H1 (cell line): Measurements from ENCODE around the gene GRM7. TPM values are rescaled to one million over a fixed set of nuclear protein-coding genes. Genes with fewer than 3 reads are reported as not detected.

ENCODE experiments used
- CTCF ChIA-PET: fragments of 300-600 bp; sonication (Branson Sonifier 250); formaldehyde crosslinking; loops from one replicate; lab custom pipeline; 2021; ENCODE audit not compliant: partially characterized antibody; lab: Charles Lee
- POLR2A ChIA-PET: fragments of 300-600 bp; sonication (Branson Sonifier 250); formaldehyde crosslinking; loops from one replicate; lab custom pipeline; 2021; ENCODE audit warnings: inconsistent platforms; ENCODE audit not compliant: partially characterized antibody; lab: Charles Lee
- DNase-seq, 2 experiments: peaks; one replicate each; pipeline versions ENCODE4 v3.0.0 to v3.0.0-alpha.2; 2010 to 2022; ENCODE audit warnings: low spot score in 2 of 2, low read depth in 1 of 2, mixed read lengths in 1 of 2
- FAIRE-seq: peaks from 2 replicates; lab custom pipeline; 2011; peaks lifted over from hg19 to GRCh38; lab: Jason Lieb, UNC
- H2AFZ ChIP-seq: 2 replicates; pipeline ENCODE4 v1.8.1; 2012; ENCODE audit warnings: low read length, inconsistent platforms
- H2AK5ac ChIP-seq: 2 replicates; pipeline ENCODE4 v1.6.1; 2013; ENCODE audit warnings: low read depth, low read length
- H2BK120ac ChIP-seq: replicated peaks from 2 replicates; pipeline ENCODE3; 2013; ENCODE audit warnings: low read depth, low read length, inconsistent platforms
- H2BK12ac ChIP-seq: 2 replicates; pipeline ENCODE4 v1.6.1; 2013; ENCODE audit warnings: low read depth, low read length
- H2BK15ac ChIP-seq: 2 replicates; pipeline ENCODE4 v1.6.1; 2013; ENCODE audit warnings: low read length
- H2BK20ac ChIP-seq: 2 replicates; pipeline ENCODE4 v1.6.1; 2013; ENCODE audit warnings: low read length
- H2BK5ac ChIP-seq: 2 replicates; pipeline ENCODE4 v1.6.1; 2013; ENCODE audit warnings: low read depth, low read length
- H3K14ac ChIP-seq: 2 replicates; pipeline ENCODE4 v1.6.1; 2013; ENCODE audit warnings: inconsistent platforms; ENCODE audit not compliant: insufficient read length
- H3K18ac ChIP-seq: 2 replicates; pipeline ENCODE4 v1.6.1; 2013; ENCODE audit warnings: low read length; ENCODE audit errors: extremely low read depth
- H3K23ac ChIP-seq: 2 replicates; pipeline ENCODE4 v1.6.1; 2013; ENCODE audit warnings: inconsistent platforms; ENCODE audit not compliant: insufficient read length
- H3K23me2 ChIP-seq: 2 replicates; pipeline ENCODE4 v1.6.1; 2013; ENCODE audit warnings: low read depth, low read length
- H3K27ac ChIP-seq: 2 replicates; pipeline ENCODE4 v1.6.1; 2011; ENCODE audit warnings: low read depth, low read length, inconsistent platforms
- H3K27me3 ChIP-seq, 4 experiments: replicated peaks in 1 of 4; 1 replicate in 1 of 4; 2 replicates in 3 of 4; pipeline versions ENCODE4 v1.6.1 to v1.8.1; 2011 to 2013; ENCODE audit warnings: low read length in 3 of 4, mild to moderate bottlenecking in 3 of 4, inconsistent platforms in 2 of 4, mixed read lengths in 2 of 4, moderate library complexity in 1 of 4; ENCODE audit not compliant: control insufficient read depth in 3 of 4, insufficient read depth in 3 of 4; ENCODE audit errors: extremely low read depth in 1 of 4
- H3K36me3 ChIP-seq, 4 experiments: 2 replicates each; pipeline versions ENCODE4 v1.6.1 to v1.8.1; 2011 to 2013; ENCODE audit warnings: mild to moderate bottlenecking in 4 of 4, low read length in 3 of 4, moderate library complexity in 2 of 4, control low read depth in 1 of 4, inconsistent platforms in 1 of 4; ENCODE audit not compliant: insufficient read depth in 4 of 4, control insufficient read depth in 2 of 4
- H3K4ac ChIP-seq: replicated peaks from 2 replicates; pipeline ENCODE3; 2013; ENCODE audit warnings: low read length, low read depth, mixed read lengths, inconsistent platforms; ENCODE audit not compliant: insufficient read length
- H3K4me1 ChIP-seq, 4 experiments: replicated peaks in 1 of 4; 1 replicate in 1 of 4; 2 replicates in 3 of 4; pipeline versions ENCODE4 v1.6.1 to v1.8.1; 2011 to 2013; ENCODE audit warnings: low read length in 3 of 4, inconsistent platforms in 2 of 4, mixed read lengths in 1 of 4; ENCODE audit not compliant: insufficient read depth in 4 of 4, control insufficient read depth in 3 of 4
- H3K4me2 ChIP-seq, 2 experiments: 2 replicates each; pipeline versions ENCODE4 v1.6.1 to v1.8.1; 2011 to 2013; ENCODE audit warnings: low read depth in 2 of 2, low read length in 2 of 2, control low read depth in 1 of 2, inconsistent platforms in 1 of 2, mild to moderate bottlenecking in 1 of 2; ENCODE audit not compliant: insufficient read depth in 1 of 2
- H3K4me3 ChIP-seq, 4 experiments: fragments of 200-600, 300-600 bp in 1 of 4; sonication (generic), shearing (Covaris generic), sonication (Bioruptor Twin) in 1 of 4; 2 replicates each; pipeline versions ENCODE4 v1.5.1 to v1.8.1; 2011 to 2016; ENCODE audit warnings: low read length in 4 of 4, low read depth in 3 of 4, control low read depth in 2 of 4, inconsistent platforms in 2 of 4, mild to moderate bottlenecking in 2 of 4, mixed read lengths in 1 of 4, moderate library complexity in 1 of 4; ENCODE audit not compliant: insufficient read depth in 2 of 4; ENCODE audit errors: extremely low read depth in 1 of 4
- H3K56ac ChIP-seq: replicated peaks from 2 replicates; pipeline ENCODE3; 2013; ENCODE audit warnings: low read depth, mild to moderate bottlenecking, mixed read lengths, low read length, inconsistent platforms; ENCODE audit not compliant: insufficient read length
- H3K79me1 ChIP-seq: 2 replicates; pipeline ENCODE4 v1.6.1; 2013; ENCODE audit warnings: low read depth, low read length, control low read depth
- H3K79me2 ChIP-seq, 2 experiments: 2 replicates each; pipeline versions ENCODE4 v1.6.1 to v1.8.1; 2012 to 2013; ENCODE audit warnings: low read length in 2 of 2, mild to moderate bottlenecking in 2 of 2, inconsistent platforms in 1 of 2; ENCODE audit not compliant: insufficient read depth in 2 of 2, control insufficient read depth in 1 of 2
- H3K9ac ChIP-seq, 4 experiments: replicated peaks in 1 of 4; 1 replicate in 1 of 4; 2 replicates in 3 of 4; pipeline versions ENCODE4 v1.6.1 to v1.8.1; 2011 to 2013; ENCODE audit warnings: low read depth in 3 of 4, low read length in 3 of 4, control low read depth in 2 of 4, mild to moderate bottlenecking in 2 of 4, moderate library complexity in 2 of 4, inconsistent platforms in 1 of 4; ENCODE audit errors: extremely low read depth in 1 of 4
- H3K9me3 ChIP-seq, 2 experiments: 2 replicates each; pipeline versions ENCODE4 v1.6.1 to v1.8.1; 2012 to 2013; ENCODE audit warnings: mild to moderate bottlenecking in 2 of 2, moderate library complexity in 2 of 2, control low read depth in 1 of 2, inconsistent platforms in 1 of 2, low read depth in 1 of 2, low read length in 1 of 2, mixed read lengths in 1 of 2; ENCODE audit not compliant: insufficient read depth in 2 of 2
- H4K20me1 ChIP-seq, 2 experiments: replicated peaks in 1 of 2; 2 replicates each; pipeline versions ENCODE3 to v1.8.1; 2011 to 2013; ENCODE audit warnings: inconsistent platforms in 2 of 2, low read length in 2 of 2, mild to moderate bottlenecking in 1 of 2; ENCODE audit not compliant: insufficient read depth in 2 of 2, control insufficient read depth in 1 of 2
- H4K5ac ChIP-seq: 2 replicates; pipeline ENCODE4 v1.6.1; 2013; ENCODE audit warnings: low read length, low read depth, mixed read lengths, inconsistent platforms; ENCODE audit not compliant: insufficient read length
- H4K8ac ChIP-seq: 2 replicates; pipeline ENCODE4 v1.8.0; 2013; ENCODE audit warnings: mild to moderate bottlenecking, moderate library complexity, low read length, inconsistent platforms; ENCODE audit not compliant: insufficient read depth; ENCODE audit errors: extremely low read depth
- H4K91ac ChIP-seq: replicated peaks from 2 replicates; pipeline ENCODE3; 2013; ENCODE audit warnings: low read length, mixed read lengths, inconsistent platforms; ENCODE audit not compliant: insufficient read length
- ASH2L ChIP-seq: fragments of 200-600, 300-600 bp; sonication (generic); IDR thresholded peaks from one replicate; pipeline ENCODE4 v1.7.1; 2017; ENCODE audit warnings: low read length
- CBX5 ChIP-seq: fragments of 300-800, 300-1000 bp; sonication (generic); IDR thresholded peaks from 2 replicates; pipeline ENCODE4 v1.7.1; 2016; ENCODE audit warnings: antibody characterized with exemption, low read length, low read depth
- EP300 ChIP-seq, 2 experiments: IDR thresholded peaks; 1 replicate in 1 of 2; 2 replicates in 1 of 2; pipeline ENCODE4 v1.6.1; 2011 to 2012; ENCODE audit warnings: low read depth in 2 of 2, low read length in 2 of 2, mild to moderate bottlenecking in 2 of 2, borderline replicate concordance in 1 of 2, inconsistent platforms in 1 of 2, moderate library complexity in 1 of 2
- GABPA ChIP-seq: IDR thresholded peaks from 2 replicates; pipeline ENCODE4 v1.6.1; 2011; ENCODE audit warnings: mild to moderate bottlenecking, low read length, moderate library complexity, borderline replicate concordance; ENCODE audit not compliant: insufficient read depth
- JUN ChIP-seq: IDR thresholded peaks from 2 replicates; pipeline ENCODE4 v1.6.1; 2011; ENCODE audit warnings: low read depth, mild to moderate bottlenecking, improper control_type of control experiment, low read length
- NRF1 ChIP-seq: IDR thresholded peaks from 2 replicates; pipeline ENCODE4 v1.6.1; 2011; ENCODE audit warnings: mild to moderate bottlenecking, low read depth, low read length, improper control_type of control experiment
- POU5F1 ChIP-seq: IDR thresholded peaks from 2 replicates; pipeline ENCODE4 v1.6.1; 2011; ENCODE audit warnings: low read depth, mild to moderate bottlenecking, low read length, moderate library complexity
- SIX5 ChIP-seq: IDR thresholded peaks from 2 replicates; pipeline ENCODE4 v1.6.1; 2011; ENCODE audit warnings: mild to moderate bottlenecking, low read depth, low read length
- SUZ12 ChIP-seq: fragments of 200-600 bp; sonication (generic); IDR thresholded peaks from 2 replicates; pipeline ENCODE4 v1.6.1; 2012; ENCODE audit warnings: mild to moderate bottlenecking, inconsistent platforms, low read length, moderate library complexity, mixed read lengths
- TAF1 ChIP-seq: IDR thresholded peaks from 2 replicates; pipeline ENCODE4 v1.6.1; 2011; ENCODE audit warnings: mild to moderate bottlenecking, low read depth, low read length
- ZNF274 ChIP-seq: IDR thresholded peaks from 2 replicates; pipeline ENCODE4 v1.7.0; 2012; ENCODE audit warnings: low read length, borderline replicate concordance; ENCODE audit errors: extremely low read depth
- whole genome bisulfite sequencing, 2 experiments: shearing (Covaris generic) in 1 of 2; methylation state at CpG; one replicate each; pipeline versions ENCODE4 v1.1.6 to v1.1.7; 2013 to 2015; ENCODE audit warnings: low lambda C conversion rate in 2 of 2, mixed read lengths in 2 of 2, inconsistent platforms in 1 of 2, low coverage in 1 of 2, missing lambda C conversion rate in 1 of 2; ENCODE audit not compliant: insufficient replicate concordance in 2 of 2, insufficient coverage in 1 of 2, insufficient read length in 1 of 2; ENCODE audit errors: extremely low coverage in 1 of 2, missing lambda C conversion rate in 1 of 2; 5-methylcytosine and 5-hydroxymethylcytosine counted together
- polyA plus RNA-seq, 7 experiments: library from polyadenylated mRNA; depleted of rRNA in 3 of 7; stranded (reverse) in 5 of 7; unstranded in 2 of 7; fragments of >200 nt in 5 of 7; fragments of 200-250 nt in 2 of 7; gene quantifications; 1 replicate in 5 of 7; 2 replicates in 1 of 7; 4 replicates in 1 of 7; pipeline versions ENCODE4 v1.2.1 to v1.2.3, GENCODE V29; 2011 to 2013; ENCODE audit warnings: missing spikeins in 2 of 7, mixed read lengths in 2 of 7
- total RNA-seq: library from RNA; stranded (reverse); fragmentation: NEBNext Ultra II Directional; extraction: Animal tissue kit (Norgen Biotek cat#: 25700); gene quantifications from 2 replicates; pipeline ENCODE4 v1.2.1, GENCODE V29; 2021
- TF ChIP-seq, protein P1 (sequence below): IDR thresholded peaks from 2 replicates; pipeline ENCODE4 v1.6.1; 2012; ENCODE audit warnings: inconsistent platforms

Gene GRM7
- total and polyA plus RNA-seq, 2 of the 8 experiments (the other 6 are each of a cell fraction or from before 2014, with no cell fraction given): 0.17 to 0.24 TPM

DNA sequence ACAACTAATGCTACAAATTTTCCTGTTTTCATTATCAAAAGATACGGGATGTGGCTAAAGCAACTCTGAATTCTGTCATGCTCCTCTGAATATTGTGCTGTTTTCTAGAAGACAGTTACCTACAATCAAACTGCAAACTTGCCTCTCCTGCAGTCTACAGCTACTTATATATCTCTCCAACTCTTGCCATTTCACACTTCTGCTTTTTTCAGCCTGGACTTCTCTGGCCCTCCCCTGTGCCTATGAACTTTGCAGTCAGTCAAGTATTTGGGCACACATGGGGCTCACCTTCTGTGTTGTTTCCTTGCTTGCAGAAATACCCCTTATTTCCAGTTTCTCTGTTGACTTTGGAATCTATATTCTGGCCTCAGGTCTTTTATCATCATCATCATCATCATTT is 575.6 kb downstream of the GRM7 start:
- FAIRE-seq (no peak), DNase-seq (no peak)
- Histone ChIP-seq H3K27ac (no peak overlapping the region), H2AFZ (no peak overlapping the region), H3K4me2 (no peak overlapping the region), H3K9me3 (peaks cover 4 to 8% of the 10 kb centered on the region in 2 experiments; a peak in 1 of 4 replicates), H3K23me2 (no peaks in the 10 kb centered on the region), H3K4me3 (no peak overlapping the region), H3K18ac (no peak overlapping the region), H2BK5ac (no peak overlapping the region), H3K14ac (no peak overlapping the region), H3K56ac (no peak overlapping the region), H3K36me3 (no peaks in the 10 kb centered on the region), H2BK12ac (no peak overlapping the region), H4K8ac (no peak overlapping the region), H3K23ac (no peak overlapping the region), H2BK20ac (no peak overlapping the region), H3K4me1 (peaks cover 0 to 2% (median 0%) of the 10 kb centered on the region in 4 experiments; a peak in 1 of 7 replicates), H2BK15ac (no peak overlapping the region), H4K5ac (no peak overlapping the region), H4K20me1 (no peaks in the 10 kb centered on the region), H2BK120ac (no peak overlapping the region), H3K79me1 (no peaks in the 10 kb centered on the region), H2AK5ac (no peak overlapping the region), H3K9ac (no peak overlapping the region), H3K27me3 (no peaks in the 10 kb centered on the region), H4K91ac (no peak overlapping the region), H3K4ac (no peak overlapping the region), H3K79me2 (no peaks in the 10 kb centered on the region)
- WGBS, 2 experiments: 95% methylated on average over 1 of the region's 1 CpG; no CpG with 5 or more reads in 1 of the 2 experiments
- POLR2A ChIA-PET: no interaction called here
- TF ChIP-seq POU5F1 (no peak), TAF1 (no peak), SIX5 (no peak), NRF1 (no peak), EP300 (IDR thresholded peaks at IDR 0.05; ENCODE audit: borderline replicate concordance in 1 of 2, low read depth in 2 of 2, low read length in 2 of 2) (no peak), ASH2L (no peak), CBX5 (no peak), JUN (no peak), ZNF274 (no peak), SUZ12 (no peak), GABPA (no peak)
- TF ChIP-seq, protein P1, sequence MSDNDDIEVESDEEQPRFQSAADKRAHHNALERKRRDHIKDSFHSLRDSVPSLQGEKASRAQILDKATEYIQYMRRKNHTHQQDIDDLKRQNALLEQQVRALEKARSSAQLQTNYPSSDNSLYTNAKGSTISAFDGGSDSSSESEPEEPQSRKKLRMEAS: no peak
- CTCF ChIA-PET: interaction anchor here (0.6 to 3.7 kb wide), 3 partner anchors 13 to 156 kb away, joined by 3 to 14 read pairs (median 3); no protein-coding TSS in a partner anchor
